Activated CD4-positive, CD25-positive, alpha-beta regulatory T cell treated with anti-CD3 and anti-CD28 coated beads, Interleukin-2, amount 50 U/mL, for 16 hours (primary cell): ENCODE measurements around the gene LTBP3.

Experiments used
- DNase-seq: peaks from one replicate; pipeline ENCODE4 v3.0.0-alpha.2; 2020; ENCODE audit warnings: low read depth, low spot score

The LTBP3 gene

GRCh38 chr11:65558002-65558929, at the start of gene LTBP3:
Gene LTBP3 (minus strand): TSS chr11:65558359. CDS start chr11:65557959, 400 bp downstream.
- no peak for DNase-seq

- no peak for DNase-seq
These were observed 48.9 kb upstream of the LTBP3 start for GRCh38 chr11:65606876-65607613.

- DNase-seq, result no peak
These were observed 46.1 kb upstream of the LTBP3 start for GRCh38 chr11:65604258-65604657.

DNA sequence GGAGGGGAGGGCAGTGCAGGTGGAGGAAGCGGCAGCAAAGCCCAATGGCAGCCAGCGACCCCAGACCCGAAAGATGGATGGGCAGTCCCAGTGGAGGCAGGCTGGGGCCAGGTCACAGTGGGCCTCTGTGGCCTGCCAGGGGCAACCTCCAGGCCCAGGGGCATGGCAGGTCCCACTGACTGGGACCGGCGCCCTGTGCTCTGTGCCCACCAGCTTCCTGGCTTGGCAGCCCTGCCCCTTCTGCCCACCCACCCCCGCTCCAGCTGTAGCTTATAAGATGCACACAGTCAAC, 41.7 kb upstream of the LTBP3 start:
- DNase-seq, result no peak

- no peak for DNase-seq
These were observed 41.2 kb upstream of the LTBP3 start for GRCh38 chr11:65599216-65599954.

GRCh38 chr11:65598258-65598699, 40.1 kb upstream of the LTBP3 start:
- DNase-seq, result no peak

- DNase-seq, result no peak
These were observed 38.4 kb upstream of the LTBP3 start for GRCh38 chr11:65596520-65596919.

GRCh38 chr11:65595543-65596281, 37.6 kb upstream of the LTBP3 start, which contains the start of gene KCNK7:
Gene KCNK7 (minus strand): TSS chr11:65595800. CDS start chr11:65595772, 28 bp downstream.
- no peak for DNase-seq

- no peak for DNase-seq
These were observed 37.0 kb upstream of the LTBP3 start for GRCh38 chr11:65595131-65595530.

DNA sequence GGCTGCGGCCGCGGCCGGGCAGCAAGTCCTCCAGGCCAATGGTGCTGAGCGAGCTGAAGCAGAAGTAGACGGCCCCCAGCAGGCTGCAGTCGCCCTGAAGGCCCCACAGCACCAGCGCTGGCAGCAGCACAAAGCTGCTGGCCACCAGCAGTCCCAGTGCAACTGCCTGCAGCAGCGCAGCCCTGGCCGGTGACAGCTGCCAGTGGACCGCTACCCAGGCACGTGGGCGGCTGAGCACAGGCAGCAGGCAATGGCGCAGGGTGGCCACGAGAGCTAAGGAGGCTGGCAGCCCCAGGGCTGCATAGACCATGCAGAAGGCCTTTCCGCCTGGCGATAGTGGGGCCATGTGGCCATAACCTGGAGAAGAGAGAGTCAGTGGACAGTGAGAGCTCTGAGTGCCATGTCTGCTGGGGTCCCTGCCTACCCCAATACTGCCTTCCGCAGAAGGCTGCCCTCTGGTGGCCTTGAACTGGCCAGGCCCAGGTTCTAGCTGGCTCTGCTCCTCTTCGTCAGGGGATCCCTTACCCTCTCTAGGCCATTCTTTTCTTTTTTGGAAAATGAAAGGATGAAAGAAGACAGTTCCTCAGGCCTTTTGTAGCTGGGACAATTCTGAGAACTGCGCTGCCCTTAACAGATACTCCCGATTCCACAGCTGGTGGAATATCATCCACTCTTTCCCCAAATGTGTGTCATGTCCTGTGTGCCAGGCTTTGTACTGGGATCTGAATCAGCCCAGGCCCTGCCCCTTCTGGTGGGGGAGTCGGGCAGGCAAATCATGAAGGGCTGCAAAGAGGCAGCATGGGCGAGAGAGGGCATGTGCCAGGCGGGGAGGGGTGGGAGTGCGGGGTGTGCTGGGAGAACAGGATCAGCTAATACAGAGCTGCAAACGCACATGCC, 35.6 kb upstream of the LTBP3 start:
- DNase-seq, result no peak

GRCh38 chr11:65592858-65593517, 34.8 kb upstream of the LTBP3 start:
- DNase-seq, result no peak

GRCh38 chr11:65591939-65592857, 34.0 kb upstream of the LTBP3 start:
- DNase-seq, result no peak

- no peak for DNase-seq
These were observed 32.1 kb upstream of the LTBP3 start for GRCh38 chr11:65590240-65590738.

DNA sequence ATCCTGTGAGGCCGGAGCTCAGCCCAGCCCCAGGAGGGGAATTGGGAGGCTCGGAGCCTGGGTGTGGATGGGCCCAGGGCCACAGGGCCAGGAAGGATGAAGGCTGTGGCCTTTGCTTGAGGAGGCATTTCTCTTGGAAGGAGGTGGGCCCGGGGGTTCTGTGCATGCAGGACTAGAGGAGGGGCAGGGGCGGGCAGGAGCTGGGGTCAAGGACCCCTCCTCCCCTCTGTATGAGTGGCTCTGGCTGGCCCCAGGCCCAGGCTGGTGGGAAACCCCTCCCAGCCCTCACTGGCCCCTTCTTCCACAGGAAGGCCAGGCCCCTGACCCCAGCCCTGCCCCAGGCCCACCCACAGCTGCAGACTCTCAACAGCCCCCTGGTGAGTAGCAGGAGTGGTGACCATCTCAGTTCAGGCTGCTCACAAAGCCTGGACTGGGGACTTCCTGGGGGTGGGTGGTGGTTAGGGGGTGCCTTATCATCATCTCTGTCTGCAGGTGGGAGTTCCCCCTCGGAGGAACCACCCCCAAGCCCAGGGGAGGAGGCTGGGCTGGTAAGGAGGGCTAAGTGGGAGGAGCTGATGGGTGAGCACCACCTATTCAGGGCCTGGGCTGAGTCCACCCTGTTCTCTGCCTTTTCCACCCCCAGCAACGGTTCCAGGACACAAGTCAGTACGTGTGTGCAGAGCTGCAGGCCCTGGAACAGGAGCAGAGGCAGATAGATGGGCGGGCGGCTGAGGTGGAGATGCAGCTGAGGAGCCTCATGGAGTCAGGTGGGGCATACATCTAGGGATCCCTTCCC, 31.5 kb upstream of the LTBP3 start:
- DNase-seq, result no peak

GRCh38 chr11:65588199-65589054, 30.3 kb upstream of the LTBP3 start:
- no peak for DNase-seq

DNA sequence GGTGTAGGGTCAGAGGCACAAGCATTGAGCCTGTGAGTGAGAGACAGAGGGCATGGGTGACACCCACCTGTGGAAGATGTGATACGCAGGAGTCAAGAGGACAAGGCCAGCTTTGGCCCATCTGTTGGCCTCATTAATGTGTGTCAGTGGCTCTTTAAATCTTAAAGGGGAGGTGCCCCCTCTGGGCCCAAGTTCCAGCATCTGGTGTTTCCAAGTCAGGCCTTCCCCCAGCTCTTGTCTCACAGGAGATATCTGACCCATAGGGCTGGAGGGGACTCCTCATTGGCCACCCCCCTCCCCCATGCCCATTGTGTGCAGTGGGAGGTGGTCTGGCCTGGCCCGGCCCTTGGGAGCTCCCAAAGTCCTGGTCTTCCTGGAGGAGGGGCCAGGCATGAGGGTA, 28.5 kb upstream of the LTBP3 start:
- DNase-seq, result no peak

- DNase-seq, result no peak
These were observed 28.1 kb upstream of the LTBP3 start for GRCh38 chr11:65586247-65586630.
